ENCODE data around the gene FCN3. TPM values are rescaled to one million over a fixed set of nuclear protein-coding genes. Genes with fewer than 3 reads are reported as not detected.

FCN3 gene
- total and polyA plus RNA-seq, 10 of the 15 experiments (the other 5 are each of a cell fraction or from before 2014, with no cell fraction given) = 0.28 TPM; not detected in 9

DNA sequence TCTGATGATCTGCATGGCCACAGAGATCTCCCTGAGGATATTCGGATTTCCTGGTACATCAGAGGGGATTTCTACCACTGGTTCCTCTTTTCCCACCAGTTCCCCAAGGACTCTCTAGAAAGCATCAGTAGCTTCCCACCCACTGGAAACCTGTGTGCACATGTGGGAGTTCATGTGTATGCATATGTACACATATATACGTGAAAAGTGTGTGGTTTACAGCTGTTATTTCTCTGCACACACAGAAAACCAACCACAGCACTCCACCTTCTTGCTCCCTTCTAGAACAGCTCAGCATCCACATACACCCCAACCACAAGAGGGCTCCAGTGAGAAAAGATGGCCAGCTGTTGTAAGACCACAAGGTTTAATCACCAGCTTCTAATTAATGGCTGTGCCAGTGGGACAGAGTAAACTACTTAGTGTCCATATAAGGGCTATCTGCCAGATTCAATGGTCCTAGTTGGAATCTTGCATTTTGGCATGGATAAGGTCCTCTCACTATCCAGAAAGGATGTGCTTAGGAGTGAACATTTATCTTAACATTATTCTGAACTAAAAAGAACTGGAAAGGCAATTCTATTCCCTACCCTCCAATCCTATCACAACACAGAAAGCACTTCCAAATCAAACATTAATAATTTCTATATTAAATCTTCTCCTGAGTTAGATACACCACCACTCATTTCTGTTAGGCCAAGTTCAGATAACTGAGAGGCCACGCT is 41.9 kb upstream of the FCN3 start (continued):
- TF ChIP-seq, protein P1, sequence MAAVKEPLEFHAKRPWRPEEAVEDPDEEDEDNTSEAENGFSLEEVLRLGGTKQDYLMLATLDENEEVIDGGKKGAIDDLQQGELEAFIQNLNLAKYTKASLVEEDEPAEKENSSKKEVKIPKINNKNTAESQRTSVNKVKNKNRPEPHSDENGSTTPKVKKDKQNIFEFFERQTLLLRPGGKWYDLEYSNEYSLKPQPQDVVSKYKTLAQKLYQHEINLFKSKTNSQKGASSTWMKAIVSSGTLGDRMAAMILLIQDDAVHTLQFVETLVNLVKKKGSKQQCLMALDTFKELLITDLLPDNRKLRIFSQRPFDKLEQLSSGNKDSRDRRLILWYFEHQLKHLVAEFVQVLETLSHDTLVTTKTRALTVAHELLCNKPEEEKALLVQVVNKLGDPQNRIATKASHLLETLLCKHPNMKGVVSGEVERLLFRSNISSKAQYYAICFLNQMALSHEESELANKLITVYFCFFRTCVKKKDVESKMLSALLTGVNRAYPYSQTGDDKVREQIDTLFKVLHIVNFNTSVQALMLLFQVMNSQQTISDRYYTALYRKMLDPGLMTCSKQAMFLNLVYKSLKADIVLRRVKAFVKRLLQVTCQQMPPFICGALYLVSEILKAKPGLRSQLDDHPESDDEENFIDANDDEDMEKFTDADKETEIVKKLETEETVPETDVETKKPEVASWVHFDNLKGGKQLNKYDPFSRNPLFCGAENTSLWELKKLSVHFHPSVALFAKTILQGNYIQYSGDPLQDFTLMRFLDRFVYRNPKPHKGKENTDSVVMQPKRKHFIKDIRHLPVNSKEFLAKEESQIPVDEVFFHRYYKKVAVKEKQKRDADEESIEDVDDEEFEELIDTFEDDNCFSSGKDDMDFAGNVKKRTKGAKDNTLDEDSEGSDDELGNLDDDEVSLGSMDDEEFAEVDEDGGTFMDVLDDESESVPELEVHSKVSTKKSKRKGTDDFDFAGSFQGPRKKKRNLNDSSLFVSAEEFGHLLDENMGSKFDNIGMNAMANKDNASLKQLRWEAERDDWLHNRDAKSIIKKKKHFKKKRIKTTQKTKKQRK (IDR thresholded peaks at IDR 0.05; ENCODE audit: low read depth, low read length) = no peak
- no peak for TF ChIP-seq DPF2 (IDR thresholded peaks at IDR 0.05)
- TF ChIP-seq IKZF1 (conservative IDR thresholded peaks at IDR 0.05) = peak; percentile 83
- no peak for TF ChIP-seq RAD51 (IDR thresholded peaks at IDR 0.05)
- no peak for TF ChIP-seq HDAC2 (IDR thresholded peaks at IDR 0.05)
- peak; percentile 74 to 82 (median 74) for TF ChIP-seq CTCF (IDR thresholded peaks at IDR 0.05 in 2 of 3, conservative IDR thresholded peaks at IDR 0.05 in 1 of 3; ENCODE audit: control insufficient read depth in 2 of 3, extremely low read depth in 1 of 3, insufficient read depth in 1 of 3, low read depth in 3 of 3, low read length in 3 of 3)
- TF ChIP-seq HDGF (IDR thresholded peaks at IDR 0.05) = no peak
- TF ChIP-seq ATF7 (IDR thresholded peaks at IDR 0.05; ENCODE audit: low read depth) = peak; percentile 25; the same call in 1 of the 2 replicates
- peak; percentile 87; the same call in 2 of the 3 replicates for TF ChIP-seq POU2F2 (IDR thresholded peaks at IDR 0.05; ENCODE audit: borderline replicate concordance, low read depth, low read length)
- no peak for TF ChIP-seq TAF1 (IDR thresholded peaks at IDR 0.05; ENCODE audit: borderline replicate concordance, low read depth, low read length)
- no peak for TF ChIP-seq NR2C2 (IDR thresholded peaks at IDR 0.05; ENCODE audit: borderline replicate concordance, control insufficient read depth, insufficient read length, low read depth)
- TF ChIP-seq TCF3 (IDR thresholded peaks at IDR 0.05; ENCODE audit: borderline replicate concordance, insufficient read depth, low read depth, low read length) = peak; percentile 89; the same call in 1 of the 2 replicates
- no peak for TF ChIP-seq NR2F1 (conservative IDR thresholded peaks at IDR 0.05)
- TF ChIP-seq BHLHE40 (IDR thresholded peaks at IDR 0.05; ENCODE audit: borderline replicate concordance in 1 of 2, low read depth in 2 of 2, low read length in 1 of 2) = peak; percentile 54 to 65; a peak in 3 of 4 replicates
- peak; percentile 52; the same call in 1 of the 2 replicates for TF ChIP-seq SPI1 (IDR thresholded peaks at IDR 0.05; ENCODE audit: borderline replicate concordance, insufficient read depth, low read depth, low read length)
- TF ChIP-seq MEF2B (IDR thresholded peaks at IDR 0.05; ENCODE audit: partially characterized antibody, poor library complexity, severe bottlenecking) = peak; percentile 90
- TF ChIP-seq PAX8 (IDR thresholded peaks at IDR 0.05) = no peak; the same call in 1 of the 2 replicates
- no peak for TF ChIP-seq NKRF (conservative IDR thresholded peaks at IDR 0.05)
- no peak for TF ChIP-seq NFXL1 (IDR thresholded peaks at IDR 0.05; ENCODE audit: borderline replicate concordance)
- TF ChIP-seq MXI1 (IDR thresholded peaks at IDR 0.05; ENCODE audit: low read depth, low read length) = no peak; the same call in 1 of the 2 replicates

All from GM12878 (cell line).